NCI-H2081 (cell line): ENCODE measurements around the gene LRMDA.
A peak's percentile ranks its signal among the peaks of the same experiment; 100 is the strongest.

Experiments used
- DNase-seq, 2 experiments: peaks; one replicate each; lab custom pipeline; 2025; lab: John Stamatoyannopoulos, UW

The LRMDA gene

DNA sequence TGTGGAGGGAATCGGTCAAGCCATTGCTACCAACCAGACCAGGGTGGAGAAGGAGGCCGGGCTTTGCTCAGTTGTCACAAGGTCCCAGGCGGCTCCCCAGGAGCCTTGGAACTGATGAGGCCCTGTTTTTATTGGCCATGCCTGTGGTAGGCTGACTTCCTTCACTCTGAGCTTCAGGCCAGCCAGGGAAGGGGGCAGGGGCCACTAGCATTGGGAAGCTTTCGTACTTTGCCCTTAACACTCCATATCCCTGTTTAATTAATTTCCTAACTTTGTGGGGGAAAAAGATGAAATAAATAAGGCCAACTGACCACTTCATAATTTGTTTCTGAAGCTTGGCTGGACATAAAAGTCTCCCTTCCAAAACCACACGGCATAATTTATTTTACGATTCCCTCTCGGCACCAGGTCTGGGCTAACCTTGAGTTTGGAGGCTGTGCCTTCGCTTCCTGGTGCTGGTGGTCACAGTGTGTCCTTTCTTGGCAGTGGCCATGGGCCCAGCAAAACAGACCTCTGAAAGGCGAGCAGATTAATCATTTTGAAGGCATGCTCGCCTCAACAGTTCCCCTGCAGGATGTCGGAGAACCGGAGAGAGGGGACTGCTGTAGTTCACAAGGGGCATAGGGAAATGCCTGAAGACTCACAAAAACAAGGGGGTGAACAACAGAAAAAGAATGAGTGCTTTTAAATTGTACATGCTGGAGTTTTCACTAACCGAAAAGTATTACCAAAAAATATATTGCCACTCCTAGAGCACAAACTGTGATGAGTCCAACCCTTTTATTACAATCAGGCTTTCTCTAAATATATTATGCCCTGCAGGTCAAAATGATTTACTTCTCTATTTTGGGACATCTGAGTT is 966.0 kb downstream of the LRMDA start:
- DNase-seq, result no peak

DNA sequence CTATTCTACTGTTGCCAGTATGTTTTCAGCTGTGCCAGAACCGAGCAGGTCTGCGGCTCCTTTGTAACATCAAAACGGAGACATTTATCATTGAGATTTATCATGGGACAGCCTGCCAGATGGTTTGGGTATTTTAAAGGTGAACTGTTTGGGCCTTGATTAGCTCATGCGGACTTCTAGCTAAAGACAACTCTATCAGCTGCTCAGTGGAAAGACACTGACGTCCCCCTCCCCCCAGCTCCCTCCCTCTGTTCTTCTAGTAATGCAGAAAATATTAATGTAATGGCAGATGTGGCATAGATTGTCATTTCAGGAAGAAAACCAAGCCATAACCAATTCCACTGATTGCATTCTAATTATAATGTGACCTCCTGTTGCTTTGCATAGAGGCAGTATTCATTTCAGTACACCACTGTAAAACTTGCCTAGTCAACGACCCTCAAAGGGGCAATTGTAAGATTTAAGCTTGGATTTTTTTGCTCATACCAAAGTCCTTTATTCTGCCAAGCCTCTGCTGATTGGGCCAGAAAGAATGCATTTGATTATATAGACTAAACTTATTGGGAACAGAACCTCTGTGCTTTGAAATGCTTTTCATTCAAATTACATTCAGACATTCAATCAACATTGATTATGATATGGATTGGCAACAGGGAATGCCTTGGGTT is 966.8 kb downstream of the LRMDA start:
- DNase-seq, result no peak

DNA sequence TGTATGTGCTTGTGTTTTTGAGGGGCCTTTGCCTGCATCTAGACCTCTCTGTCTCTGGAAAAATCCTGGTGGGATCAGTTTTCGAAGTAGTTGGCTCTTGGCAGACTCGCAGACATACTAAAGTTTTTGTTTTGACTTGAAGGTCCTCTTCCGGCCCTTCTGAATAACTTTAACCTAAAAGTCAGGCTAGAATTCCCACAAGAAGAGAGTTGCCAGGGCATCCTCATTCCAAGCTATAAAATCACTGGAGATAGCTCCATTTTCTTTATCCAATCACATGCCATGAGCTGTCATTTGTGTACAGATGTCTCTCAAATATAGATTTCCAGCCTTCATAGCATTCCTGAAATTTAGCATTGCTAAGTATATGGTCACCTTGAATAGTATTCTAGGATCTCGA is 967.8 kb downstream of the LRMDA start:
- no peak for DNase-seq

- no peak for DNase-seq
These were observed 969.6 kb downstream of the LRMDA start for GRCh38 chr10:76401006-76401405.

GRCh38 chr10:76403912-76404311 is 972.5 kb downstream of the LRMDA start:
- DNase-seq, result no peak

DNA sequence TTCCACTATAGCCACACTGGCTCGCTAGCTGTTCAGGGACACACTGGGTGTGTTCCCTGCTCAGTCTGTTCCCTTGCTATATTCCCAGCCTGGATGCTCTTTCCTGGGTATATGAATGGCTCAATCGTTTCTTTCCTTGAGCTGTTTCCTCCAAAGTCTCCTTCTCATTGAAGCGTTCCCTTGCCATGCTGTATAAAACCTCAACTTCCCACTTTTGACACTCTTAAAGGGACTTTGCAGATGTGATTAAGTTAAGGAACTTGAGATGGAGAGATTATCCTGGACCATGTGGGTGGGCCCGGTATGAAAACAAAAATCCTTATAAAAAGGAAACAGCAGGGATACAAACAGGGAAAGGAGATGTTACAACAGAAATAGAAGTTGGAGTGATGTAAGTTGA is 973.1 kb downstream of the LRMDA start:
- no peak for DNase-seq

- no peak for DNase-seq
These were observed 974.5 kb downstream of the LRMDA start for GRCh38 chr10:76405922-76406321.

DNA sequence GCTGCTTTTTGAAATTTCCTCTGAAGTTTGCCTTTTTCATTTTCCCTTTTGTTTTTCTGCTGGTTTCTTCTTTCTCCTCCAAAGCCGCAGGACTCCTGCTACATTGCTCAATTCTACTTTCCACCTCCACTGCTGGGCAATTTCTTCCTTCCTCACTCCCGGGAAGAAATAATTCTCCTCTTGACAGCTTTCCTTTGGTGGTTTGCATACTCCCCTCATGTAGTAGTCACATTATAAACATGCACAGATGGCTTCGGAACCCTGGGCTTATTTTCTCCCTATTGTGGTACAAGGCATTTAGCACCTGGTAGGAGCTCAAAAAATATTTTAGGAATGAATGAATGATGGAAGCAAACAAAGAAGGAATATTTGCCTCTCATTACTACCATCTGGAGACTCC is 977.2 kb downstream of the LRMDA start:
- DNase-seq, result no peak

GRCh38 chr10:76411729-76412435 is 980.5 kb downstream of the LRMDA start:
- DNase-seq, result no peak

DNA sequence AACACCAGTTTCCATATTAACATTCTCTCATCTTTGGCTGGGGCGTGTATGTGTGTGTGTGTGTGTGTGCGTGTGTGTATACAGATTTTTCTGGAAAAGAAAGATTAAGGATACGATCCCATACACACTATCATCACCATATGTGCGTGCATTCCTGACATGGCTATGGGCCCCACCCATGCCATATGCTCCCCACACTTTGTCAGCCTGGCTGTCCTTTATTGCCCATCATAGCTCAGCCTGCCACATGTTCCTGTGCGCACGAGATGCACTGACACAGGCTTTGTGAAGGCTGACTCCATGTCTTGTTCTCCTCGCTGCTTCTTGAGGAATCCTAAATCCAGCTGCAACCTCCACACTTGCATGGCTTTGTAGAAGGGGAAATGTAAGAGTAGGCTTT is 984.1 kb downstream of the LRMDA start:
- no peak for DNase-seq

DNA sequence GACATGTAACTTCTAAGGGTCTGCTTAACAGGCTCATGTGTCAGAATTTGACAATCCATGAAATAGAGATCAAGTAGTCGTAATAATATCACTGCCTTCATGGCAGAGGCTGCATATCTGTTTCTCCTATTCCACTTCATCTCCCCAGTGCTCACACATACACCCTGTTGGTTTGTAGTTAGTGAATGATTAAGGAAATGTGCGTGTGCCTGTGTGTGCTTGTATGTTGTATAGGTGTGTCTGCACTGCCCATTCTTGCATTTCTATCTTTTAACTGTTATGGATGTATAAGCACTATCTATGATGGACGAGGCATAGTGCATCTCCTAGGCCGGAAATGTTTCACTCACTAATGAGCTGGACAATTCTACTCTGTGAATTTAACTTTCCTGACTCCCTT is 985.2 kb downstream of the LRMDA start:
- no peak for DNase-seq

GRCh38 chr10:76420725-76421124 is 989.3 kb downstream of the LRMDA start:
- DNase-seq, result no peak

DNA sequence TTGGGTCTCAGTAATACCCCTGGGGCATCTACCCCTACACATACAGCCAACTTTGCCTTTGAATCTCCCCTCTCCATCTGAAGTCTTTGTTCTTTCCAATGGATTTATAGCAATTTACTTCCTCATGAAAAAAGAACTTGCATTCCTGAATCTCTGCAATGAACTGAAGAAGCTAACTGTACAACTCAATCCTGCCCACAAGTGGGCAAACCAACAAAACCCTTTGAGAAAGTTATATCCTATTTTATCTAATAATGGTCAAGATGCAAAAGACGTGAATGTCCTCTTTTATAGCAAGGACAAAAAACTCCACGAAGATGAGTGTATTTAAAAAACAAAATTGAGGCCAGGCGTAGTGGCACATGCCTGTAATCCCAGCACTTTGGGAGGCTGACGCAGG is 991.3 kb downstream of the LRMDA start:
- DNase-seq, result no peak

DNA sequence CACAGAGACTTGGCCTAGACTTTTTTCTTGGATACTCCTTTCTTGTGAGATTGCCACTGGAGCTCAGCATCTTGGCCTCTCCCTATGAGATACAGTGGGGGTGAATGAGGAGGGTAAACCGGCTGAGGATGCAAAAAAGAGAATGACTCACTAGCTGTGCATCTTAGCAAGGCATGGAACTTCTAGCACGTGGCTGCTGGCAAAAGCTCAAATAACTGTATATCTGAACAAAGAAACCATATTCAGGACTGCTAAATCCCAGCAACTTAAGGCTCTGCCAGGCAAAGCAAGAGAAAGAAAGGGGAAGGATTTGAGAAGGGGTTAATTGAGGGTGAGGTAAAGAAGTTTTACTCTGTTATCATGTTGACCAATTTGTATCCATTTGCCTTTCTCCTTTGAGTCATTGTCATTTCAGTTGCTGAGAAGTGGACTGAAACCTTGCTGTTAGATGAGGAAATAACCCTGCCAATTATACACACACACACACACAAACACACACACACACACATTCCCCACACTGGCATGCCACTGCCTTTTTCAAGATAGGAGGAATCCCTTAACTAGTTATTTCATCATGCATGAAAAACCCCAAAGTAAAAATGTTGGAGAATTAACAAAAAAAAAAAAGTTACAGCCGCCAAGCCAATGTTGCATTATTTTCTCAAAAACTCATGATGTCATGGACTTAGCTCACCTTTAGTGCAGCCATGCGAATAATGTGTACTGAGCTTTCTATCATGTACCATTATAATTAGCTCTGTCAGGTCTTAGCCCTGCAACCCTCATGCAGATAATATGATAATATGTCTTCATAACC is 997.3 kb downstream of the LRMDA start:
- no peak for DNase-seq

DNA sequence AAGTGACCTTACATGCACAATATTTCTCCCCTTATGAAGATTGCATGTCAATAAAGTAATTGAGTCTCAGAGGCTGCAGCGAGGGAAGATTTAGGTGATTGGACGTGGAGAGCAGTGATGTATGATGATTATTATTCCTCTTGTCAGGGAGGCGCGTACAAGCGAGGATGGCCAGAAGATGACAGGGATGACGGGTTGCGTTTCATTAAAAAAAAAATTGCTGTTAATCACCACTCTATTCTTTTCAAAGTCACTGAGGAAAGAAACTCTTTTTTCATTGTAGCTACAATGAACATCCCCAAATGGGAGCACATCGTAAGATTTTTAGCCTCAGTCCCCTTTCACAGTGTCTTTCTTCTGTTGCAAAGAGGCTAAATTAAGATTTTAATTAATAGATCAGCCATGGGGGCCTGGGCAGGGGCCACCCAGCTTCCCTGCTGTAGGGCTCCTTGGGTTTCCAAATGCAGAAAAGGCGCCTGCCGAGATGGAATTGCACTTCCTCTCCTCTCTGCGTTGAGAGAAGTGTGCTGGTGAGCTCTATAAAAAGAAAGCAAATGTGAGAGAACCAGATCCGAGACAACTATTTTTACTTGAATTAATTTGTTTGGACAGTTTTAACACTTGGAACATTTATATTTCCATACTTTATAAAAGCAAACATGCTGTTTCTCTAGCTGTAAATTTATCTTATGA is 998.1 kb downstream of the LRMDA start:
- DNase-seq, result peak in 1 of 2 experiments; percentile 46

DNA sequence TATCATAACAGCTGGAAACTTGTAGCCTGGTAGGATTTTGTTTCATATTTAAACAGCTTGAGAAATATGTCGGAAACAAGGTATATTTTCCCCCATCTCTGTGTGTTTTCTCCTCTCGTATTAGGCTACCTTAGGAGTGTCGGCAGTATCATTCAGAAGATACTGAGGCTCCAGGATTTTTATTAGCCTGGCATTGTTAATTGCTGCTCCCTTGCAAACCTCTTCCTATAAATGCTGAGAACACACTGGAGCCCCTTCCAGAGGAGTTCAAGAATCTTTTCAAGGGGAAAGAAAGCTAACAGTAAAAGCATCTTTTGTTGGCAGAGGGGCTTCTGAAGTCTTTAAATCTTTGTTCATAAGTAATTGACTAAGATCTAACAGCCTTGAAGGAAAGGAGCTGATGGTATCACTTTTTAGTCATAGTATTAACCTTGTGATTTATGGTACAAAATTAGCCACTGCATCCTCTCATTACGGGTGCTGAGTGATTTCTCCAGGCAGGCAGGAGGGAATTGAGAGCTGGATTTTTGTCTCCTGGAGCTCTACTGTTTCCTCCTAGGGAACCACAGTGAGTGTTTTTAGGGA is 998.7 kb downstream of the LRMDA start:
- DNase-seq, result peak; percentile 17 to 51

DNA sequence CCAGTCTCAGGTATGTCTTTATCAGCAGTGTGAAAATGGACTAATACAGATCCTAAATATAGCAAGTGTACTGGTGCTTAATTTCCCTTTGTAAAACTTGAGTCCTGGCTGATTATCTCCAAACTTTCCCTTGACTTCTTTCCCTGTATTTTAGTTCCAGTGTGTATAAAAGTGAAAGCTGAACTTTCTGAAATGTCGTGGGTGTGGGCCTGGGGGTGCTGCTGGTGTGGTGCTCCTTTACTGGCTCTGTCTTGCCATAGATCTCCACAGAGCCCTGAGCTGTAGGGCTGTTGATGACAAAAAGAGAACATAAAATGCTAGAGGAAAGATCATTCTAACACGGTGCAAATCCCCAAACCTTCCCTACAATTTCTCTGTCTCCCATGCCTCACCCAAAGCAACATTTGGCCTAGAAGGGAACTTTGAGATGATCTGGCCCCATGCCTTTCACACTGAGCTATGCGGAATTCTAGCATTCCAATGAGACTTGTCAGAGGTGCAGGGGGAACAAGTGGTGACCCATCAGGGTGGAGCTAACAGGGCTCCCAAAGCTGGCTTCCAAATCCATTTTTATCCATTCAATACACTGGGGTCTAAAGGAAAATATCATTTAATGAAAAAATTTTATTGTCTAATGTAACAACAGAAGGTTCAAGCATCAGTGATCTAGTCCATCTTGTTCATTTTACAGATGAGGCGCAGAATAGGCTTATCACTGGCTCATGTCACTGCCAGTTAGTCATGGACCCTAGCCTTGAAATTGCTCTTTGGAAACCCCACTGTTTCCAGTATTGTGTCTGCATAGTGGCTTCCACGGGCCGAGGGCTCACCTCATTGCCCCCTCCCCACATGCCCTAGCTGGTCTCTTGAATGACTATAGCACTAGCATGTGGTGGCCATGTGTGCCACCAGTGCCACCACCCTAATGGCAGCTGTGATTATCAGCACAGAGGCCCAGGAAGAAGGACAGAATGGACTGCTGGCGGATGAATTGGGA is 1000.9 kb downstream of the LRMDA start:
- no peak for DNase-seq

DNA sequence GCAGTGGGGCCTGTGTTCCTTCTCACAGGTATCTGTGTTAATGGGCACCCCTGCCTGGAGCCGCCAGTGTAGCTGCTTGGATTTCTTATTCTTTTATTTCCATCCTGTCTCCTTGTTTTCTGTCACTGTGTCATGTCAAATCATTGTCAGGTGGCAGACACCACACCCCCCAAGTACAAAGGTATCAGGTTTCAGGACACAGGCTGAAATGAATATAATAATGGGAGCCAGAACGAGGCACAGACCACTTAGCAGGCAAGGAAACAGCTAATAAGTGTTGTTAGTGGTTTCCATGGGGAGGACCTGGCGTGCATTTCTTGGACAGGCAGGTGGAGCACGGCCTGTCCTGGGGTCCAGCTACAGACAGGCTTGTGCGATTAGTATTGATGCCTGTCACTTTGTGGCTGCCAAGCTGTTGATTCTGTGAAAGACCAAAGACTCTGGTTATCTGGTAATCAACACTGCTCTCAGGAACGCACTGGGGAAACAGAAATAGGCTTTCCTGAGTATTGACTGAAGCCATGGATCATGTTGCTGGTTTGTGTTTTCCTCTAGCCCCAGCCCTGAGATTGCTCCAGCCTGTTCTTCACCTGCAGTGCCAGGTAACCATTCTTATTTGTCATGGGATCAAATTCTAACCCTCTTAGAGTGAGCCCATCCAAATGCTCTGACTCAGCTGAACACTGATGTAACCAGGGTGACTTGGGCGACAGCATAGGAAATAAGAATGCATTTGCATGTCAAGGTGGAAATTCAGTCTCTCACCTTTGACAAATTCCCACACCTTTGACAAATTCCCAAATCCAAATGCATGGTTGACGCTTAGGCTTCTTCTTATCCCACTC is 1002.0 kb downstream of the LRMDA start:
- peak; percentile 68 to 89 for DNase-seq

DNA sequence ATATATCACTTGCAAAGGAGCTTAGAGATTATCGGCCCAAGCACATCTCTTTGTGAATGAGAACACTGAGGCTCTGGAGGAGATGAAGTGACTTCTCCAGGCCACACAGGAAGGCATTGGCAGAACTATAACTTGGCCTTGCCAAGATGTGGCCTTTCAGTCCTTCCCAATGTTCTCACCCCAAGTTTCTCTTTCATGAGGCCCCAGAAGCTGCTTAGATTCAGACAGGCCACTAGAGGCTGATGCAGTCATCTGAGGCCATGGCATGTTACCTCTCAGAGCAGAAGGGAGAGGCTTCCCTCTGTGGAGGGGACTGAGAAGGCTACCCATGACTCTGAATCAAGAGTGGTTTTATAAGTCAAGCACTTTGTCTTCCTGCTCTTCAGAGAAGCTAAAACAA is 1003.7 kb downstream of the LRMDA start:
- DNase-seq, result no peak
